Keratinocyte (primary cell): ENCODE measurements around the gene TSPAN10. TPM values are rescaled to one million over a fixed set of nuclear protein-coding genes. Genes with fewer than 3 reads are reported as not detected.

Experiments
- DNase-seq: peaks from one replicate; pipeline ENCODE4 v3.0.0-alpha.2; 2011; ENCODE audit warnings: low read depth, missing footprints, low spot score
- FAIRE-seq: peaks from 2 replicates; lab custom pipeline; 2011; peaks lifted over from hg19 to GRCh38; lab: Jason Lieb, UNC
- H2AFZ ChIP-seq: 2 replicates; pipeline ENCODE4 v1.6.0; 2012; ENCODE audit warnings: low read length, control low read depth, inconsistent platforms; ENCODE audit not compliant: control insufficient read depth
- H3K27ac ChIP-seq: 2 replicates; pipeline ENCODE4 v1.5.1; 2011; ENCODE audit warnings: low read length; ENCODE audit not compliant: control insufficient read depth, insufficient read depth
- H3K27me3 ChIP-seq: 3 replicates; pipeline ENCODE4 v1.6.0; 2011; ENCODE audit warnings: low read length; ENCODE audit not compliant: control insufficient read depth, insufficient read depth; ENCODE audit errors: extremely low read depth
- H3K36me3 ChIP-seq, 2 experiments: 2 replicates in 1 of 2; 3 replicates in 1 of 2; pipeline ENCODE4 v1.5.1; 2011; ENCODE audit warnings: low read length in 2 of 2, mild to moderate bottlenecking in 1 of 2; ENCODE audit not compliant: control insufficient read depth in 2 of 2, insufficient read depth in 2 of 2; ENCODE audit errors: extremely low read depth in 1 of 2
- H3K4me1 ChIP-seq: 3 replicates; pipeline ENCODE4 v1.5.1; 2011; ENCODE audit warnings: low read length; ENCODE audit not compliant: control insufficient read depth, insufficient read depth; ENCODE audit errors: extremely low read depth
- H3K4me2 ChIP-seq: 3 replicates; pipeline ENCODE4 v1.6.0; 2011; ENCODE audit warnings: low read depth, low read length; ENCODE audit not compliant: control insufficient read depth, insufficient read depth; ENCODE audit errors: extremely low read depth
- H3K4me3 ChIP-seq, 3 experiments: fragments of 200-600 bp in 1 of 3; sonication (generic) in 1 of 3; 2 replicates in 2 of 3; 3 replicates in 1 of 3; pipeline ENCODE4 v1.5.1; 2011 to 2016; ENCODE audit warnings: low read length in 3 of 3, mild to moderate bottlenecking in 3 of 3, control low read depth in 2 of 3, inconsistent platforms in 1 of 3, low read depth in 1 of 3, mixed read lengths in 1 of 3, mixed run types in 1 of 3, moderate library complexity in 1 of 3; ENCODE audit not compliant: control insufficient read depth in 2 of 3, insufficient read depth in 2 of 3; ENCODE audit errors: extremely low read depth in 1 of 3
- H3K79me2 ChIP-seq: 2 replicates; pipeline ENCODE4 v1.6.0; 2012; ENCODE audit warnings: low read length; ENCODE audit not compliant: control insufficient read depth, insufficient read depth
- H3K9ac ChIP-seq: 3 replicates; pipeline ENCODE4 v1.6.0; 2011; ENCODE audit warnings: low read length; ENCODE audit not compliant: control insufficient read depth, insufficient read depth; ENCODE audit errors: extremely low read depth
- H3K9me1 ChIP-seq: 3 replicates; pipeline ENCODE4 v1.6.0; 2011; ENCODE audit warnings: low read length; ENCODE audit not compliant: control insufficient read depth, insufficient read depth; ENCODE audit errors: extremely low read depth
- H3K9me3 ChIP-seq: 2 replicates; pipeline ENCODE4 v1.5.1; 2012; ENCODE audit warnings: low read depth, low read length; ENCODE audit not compliant: control insufficient read depth
- H4K20me1 ChIP-seq: 3 replicates; pipeline ENCODE4 v1.6.0; 2011; ENCODE audit warnings: low read length; ENCODE audit not compliant: control insufficient read depth, insufficient read depth; ENCODE audit errors: extremely low read depth
- EZH2 ChIP-seq: IDR thresholded peaks from one replicate; pipeline ENCODE4 v1.6.1; 2012; ENCODE audit warnings: inconsistent platforms, mild to moderate bottlenecking, low read length, moderate library complexity
- dilution Hi-C: fragments of 300-500 bp; cut with MboI; formaldehyde crosslinking; loops from one replicate; pipeline ENCODE4 v1.7.0; 2020; ENCODE audit warnings: low sequenced_read_pairs; ENCODE audit not compliant: extremely low pct_ligation_motif_present
- polyA plus RNA-seq, 5 experiments: library from polyadenylated mRNA; depleted of rRNA in 3 of 5; stranded (reverse) in 3 of 5; stranded (forward) in 1 of 5; unstranded in 1 of 5; fragments of >200 nt; gene quantifications; 1 replicate in 1 of 5; 2 replicates in 3 of 5; 3 replicates in 1 of 5; pipeline versions ENCODE4 v1.2.1 to v1.2.3, GENCODE V29; 2011 to 2012; ENCODE audit warnings: missing spikeins in 2 of 5, low read depth in 1 of 5, low replicate concordance in 1 of 5
- TF ChIP-seq, protein P1 (sequence below), 3 experiments: IDR thresholded peaks in 1 of 3; conservative IDR thresholded peaks in 1 of 3; optimal IDR thresholded peaks in 1 of 3; 2 replicates in 2 of 3; 3 replicates in 1 of 3; pipeline versions ENCODE3 to v1.5.1; 2011; ENCODE audit warnings: low read length in 3 of 3, mild to moderate bottlenecking in 3 of 3, moderate library complexity in 2 of 3, control low read depth in 1 of 3, inconsistent platforms in 1 of 3; ENCODE audit not compliant: insufficient read depth in 2 of 3; ENCODE audit errors: extremely low read depth in 1 of 3

Gene TSPAN10
- polyA plus RNA-seq, 1 donor (not counting 4 experiments of a cell fraction or from before 2014, with no cell fraction given): 0.89 TPM

DNA sequence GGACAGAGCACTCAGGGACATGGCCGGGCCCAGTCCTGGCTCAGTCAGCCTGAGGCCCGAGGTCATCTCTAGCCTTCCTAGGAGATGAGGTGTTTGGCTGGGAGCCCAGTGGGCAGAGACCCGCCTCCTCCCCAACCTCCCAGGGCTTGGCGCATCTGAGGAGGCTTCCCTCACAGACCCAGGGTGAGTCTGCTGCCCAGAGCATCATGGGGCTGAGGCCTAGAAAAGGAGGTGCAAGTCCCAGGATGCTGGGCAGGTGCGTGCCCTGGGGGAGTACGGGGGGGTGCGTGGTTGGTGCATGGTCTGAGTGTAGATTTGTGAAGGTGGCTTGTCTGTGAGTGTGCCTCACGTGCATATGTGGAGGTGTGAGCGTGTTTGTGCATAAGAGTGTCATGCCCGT lies 14.7 kb downstream of the TSPAN10 start:
- H3K27ac ChIP-seq: no peak overlapping the region
- dilution Hi-C loops: no loop called here
- TF ChIP-seq, protein P1, sequence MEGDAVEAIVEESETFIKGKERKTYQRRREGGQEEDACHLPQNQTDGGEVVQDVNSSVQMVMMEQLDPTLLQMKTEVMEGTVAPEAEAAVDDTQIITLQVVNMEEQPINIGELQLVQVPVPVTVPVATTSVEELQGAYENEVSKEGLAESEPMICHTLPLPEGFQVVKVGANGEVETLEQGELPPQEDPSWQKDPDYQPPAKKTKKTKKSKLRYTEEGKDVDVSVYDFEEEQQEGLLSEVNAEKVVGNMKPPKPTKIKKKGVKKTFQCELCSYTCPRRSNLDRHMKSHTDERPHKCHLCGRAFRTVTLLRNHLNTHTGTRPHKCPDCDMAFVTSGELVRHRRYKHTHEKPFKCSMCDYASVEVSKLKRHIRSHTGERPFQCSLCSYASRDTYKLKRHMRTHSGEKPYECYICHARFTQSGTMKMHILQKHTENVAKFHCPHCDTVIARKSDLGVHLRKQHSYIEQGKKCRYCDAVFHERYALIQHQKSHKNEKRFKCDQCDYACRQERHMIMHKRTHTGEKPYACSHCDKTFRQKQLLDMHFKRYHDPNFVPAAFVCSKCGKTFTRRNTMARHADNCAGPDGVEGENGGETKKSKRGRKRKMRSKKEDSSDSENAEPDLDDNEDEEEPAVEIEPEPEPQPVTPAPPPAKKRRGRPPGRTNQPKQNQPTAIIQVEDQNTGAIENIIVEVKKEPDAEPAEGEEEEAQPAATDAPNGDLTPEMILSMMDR (optimal IDR thresholded peaks at IDR 0.05 in 1 of 3, IDR thresholded peaks at IDR 0.05 in 1 of 3, conservative IDR thresholded peaks at IDR 0.05 in 1 of 3; ENCODE audit: extremely low read depth in 1 of 3, insufficient read depth in 2 of 3, low read length in 3 of 3): no peak
- no peak for TF ChIP-seq EZH2
- H3K4me1 ChIP-seq: no peaks in the 10 kb centered on the region
- no peaks in the 10 kb centered on the region for H3K9me3 ChIP-seq
- no peak overlapping the region for H3K4me2 ChIP-seq
- H3K9ac ChIP-seq: no peak overlapping the region
- no peaks in the 10 kb centered on the region for H3K9me1 ChIP-seq
- no peak overlapping the region for H2AFZ ChIP-seq
- FAIRE-seq: no peak
- no peak for DNase-seq
- H3K36me3 ChIP-seq: no peaks in the 10 kb centered on the region
- H3K4me3 ChIP-seq: no peak overlapping the region
- H3K27me3 ChIP-seq: peaks cover 24% of the 10 kb centered on the region
- peaks cover 4% of the 10 kb centered on the region for H4K20me1 ChIP-seq
- no peaks in the 10 kb centered on the region for H3K79me2 ChIP-seq

DNA sequence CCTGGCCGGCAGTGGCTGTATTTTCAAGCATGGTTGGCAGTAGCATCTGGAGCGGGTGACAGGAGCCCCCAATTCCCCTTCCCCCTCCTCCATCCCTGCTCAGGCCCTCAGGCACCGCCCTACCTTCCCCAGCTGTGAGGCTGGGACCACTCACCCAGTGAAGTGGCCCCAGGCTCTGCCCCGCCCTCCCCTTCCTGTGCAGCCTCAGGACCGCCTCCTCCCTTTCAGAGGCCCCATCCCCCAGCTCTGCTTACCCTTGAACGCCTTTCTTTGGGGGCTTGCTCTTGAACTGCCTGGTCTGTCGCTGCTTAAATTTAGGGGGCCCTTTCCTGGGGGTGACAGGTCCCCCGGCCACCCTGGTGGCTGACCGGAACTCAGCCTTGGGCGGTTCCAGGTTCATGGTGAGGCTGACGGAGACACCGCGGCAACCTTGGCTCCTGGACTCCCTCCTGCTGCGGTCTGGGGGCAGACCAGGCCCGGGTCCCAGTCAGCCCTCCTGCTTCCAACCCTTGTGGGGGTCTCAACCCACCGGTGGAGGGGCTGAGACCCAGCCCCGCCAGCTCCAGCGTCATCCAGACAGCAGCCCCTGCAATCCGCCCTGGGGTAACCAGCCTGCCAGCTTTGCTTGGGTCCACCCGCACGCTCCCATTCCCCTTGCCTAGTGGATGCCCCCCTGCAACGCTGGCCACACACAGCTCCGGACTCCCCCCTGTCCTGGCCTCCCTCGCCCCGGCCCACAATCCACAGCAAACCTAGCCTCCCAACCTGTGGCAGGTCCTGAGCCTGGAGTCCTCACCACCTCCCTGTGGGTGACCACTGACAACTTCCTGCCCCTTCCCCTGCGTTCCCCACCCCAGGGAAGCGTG lies 16.1 kb downstream of the TSPAN10 start:
- no peak overlapping the region for H3K27ac ChIP-seq
- TF ChIP-seq, protein P1 (optimal IDR thresholded peaks at IDR 0.05 in 1 of 3, IDR thresholded peaks at IDR 0.05 in 1 of 3, conservative IDR thresholded peaks at IDR 0.05 in 1 of 3; ENCODE audit: extremely low read depth in 1 of 3, insufficient read depth in 2 of 3, low read length in 3 of 3): no peak
- no peak for TF ChIP-seq EZH2
- dilution Hi-C loops: no loop called here

More for the DNA sequence above, 16.1 kb downstream of the TSPAN10 start:
- Histone ChIP-seq H3K4me3 (no peak overlapping the region), H3K9me1 (no peaks in the 10 kb centered on the region), H3K79me2 (no peaks in the 10 kb centered on the region), H3K9me3 (no peaks in the 10 kb centered on the region), H3K36me3 (no peaks in the 10 kb centered on the region), H3K4me2 (no peak overlapping the region), H3K27me3 (peaks cover 11% of the 10 kb centered on the region), H3K9ac (no peak overlapping the region), H4K20me1 (no peaks in the 10 kb centered on the region), H2AFZ (no peak overlapping the region), H3K4me1 (no peaks in the 10 kb centered on the region)
- no peak for FAIRE-seq
- no peak for DNase-seq
